NCI-H1105 treated with DMSO at 0.1 percent for 48 hours (cell line): ENCODE measurements around the gene HECTD2.
"Not testable (repeated sequence)": the region's sequence is repeated elsewhere in the genome, so short reads cannot be mapped to it uniquely, and the experiment has no call there.

ENCODE experiments used
- DNase-seq: peaks from one replicate; lab custom pipeline; 2025; lab: John Stamatoyannopoulos, UW

The HECTD2 gene

DNA sequence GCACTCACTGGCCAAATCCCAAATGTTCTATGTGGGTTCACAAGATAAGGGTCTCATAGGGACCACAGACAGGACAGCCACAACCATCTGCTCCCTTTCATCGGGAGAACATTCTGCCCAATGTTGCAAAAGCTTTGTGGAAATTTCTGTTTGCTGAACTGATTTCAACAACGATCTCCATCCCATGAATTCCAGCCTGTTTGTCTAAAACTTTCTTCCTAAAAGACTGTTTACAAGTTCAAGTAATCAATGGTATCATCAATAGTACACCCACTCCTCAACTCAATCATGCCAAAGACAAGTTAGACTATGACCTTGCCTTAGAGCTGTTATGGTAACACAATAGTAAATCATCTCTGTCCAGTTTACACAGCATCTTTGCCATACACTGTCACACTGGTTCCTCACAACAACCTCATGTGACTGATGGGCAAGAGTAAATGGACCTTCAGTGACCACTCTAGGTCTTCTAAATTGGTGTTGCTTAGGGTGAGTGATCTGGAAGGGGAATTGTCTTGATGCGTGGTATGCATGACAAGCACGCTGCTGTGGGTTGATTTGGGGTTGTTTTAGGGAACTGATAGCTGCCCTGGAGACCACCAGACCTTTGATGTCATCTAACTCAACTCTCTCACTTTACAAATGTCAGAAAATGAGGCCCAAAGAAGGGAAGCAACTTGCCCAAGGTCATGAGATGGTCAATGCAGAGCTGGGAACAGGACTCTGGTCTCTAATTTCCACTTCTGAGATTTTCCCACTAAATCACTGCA is 127.7 kb downstream of the HECTD2 start:
- DNase-seq: no peak

- DNase-seq: no peak
These were observed 129.8 kb downstream of the HECTD2 start for GRCh38 chr10:91539930-91540329.

DNA sequence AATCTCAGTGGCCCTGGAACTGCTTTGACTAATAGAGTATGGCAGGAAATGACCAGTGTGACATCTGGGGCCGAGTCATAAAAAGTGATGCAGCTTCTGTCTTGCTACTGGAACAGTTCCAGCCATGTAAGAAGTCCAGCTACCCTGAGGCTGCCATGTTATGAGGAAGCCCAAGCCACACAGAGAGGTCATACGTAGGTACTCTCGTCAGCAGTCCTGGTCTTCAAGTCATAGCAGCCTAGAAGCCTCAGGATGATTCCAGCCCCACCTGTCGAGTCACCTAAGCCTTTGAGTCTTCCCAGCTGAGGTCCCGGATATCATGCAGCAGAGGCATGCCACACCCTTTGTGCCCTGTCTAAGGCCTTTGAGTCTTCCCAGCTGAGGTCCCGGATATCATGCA is 130.6 kb downstream of the HECTD2 start:
- DNase-seq: no peak

DNA sequence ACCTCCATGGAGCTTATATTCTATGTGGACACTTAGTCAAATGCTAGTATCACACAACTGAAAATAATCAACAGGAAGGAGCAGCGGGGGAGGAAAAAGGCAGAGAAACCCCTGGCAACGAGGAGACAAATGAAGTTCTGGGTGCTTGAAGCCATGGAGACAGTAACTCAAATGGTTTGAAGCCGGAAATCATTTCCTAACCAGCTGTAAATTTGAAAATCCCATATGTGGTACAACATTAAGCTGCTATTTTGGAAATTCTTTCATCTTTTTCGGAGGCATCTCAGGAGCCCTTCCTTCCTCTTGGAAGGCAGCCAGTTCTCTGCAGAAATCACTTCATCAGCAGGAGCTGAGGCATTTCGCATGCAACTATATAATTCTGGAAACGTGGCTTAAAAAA is 131.3 kb downstream of the HECTD2 start:
- DNase-seq: no peak

DNA sequence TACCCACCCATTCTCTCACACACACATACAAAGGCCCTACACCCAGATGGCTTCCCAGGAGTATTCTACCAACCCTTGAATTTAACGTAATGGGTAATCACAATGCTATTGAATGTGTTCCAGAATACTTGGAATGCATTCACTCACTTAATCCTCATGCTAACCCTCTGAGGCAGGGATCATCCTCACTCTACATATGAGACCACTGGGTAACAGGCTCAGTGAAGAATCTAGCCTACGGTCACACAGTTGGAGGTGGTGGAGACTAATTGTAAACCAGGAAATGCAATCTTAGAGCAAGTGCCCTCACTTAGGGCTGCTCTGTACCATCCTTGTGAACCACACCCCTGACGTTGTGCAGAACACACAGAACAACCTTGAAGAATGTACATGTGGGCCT is 135.2 kb downstream of the HECTD2 start:
- no peak for DNase-seq

DNA sequence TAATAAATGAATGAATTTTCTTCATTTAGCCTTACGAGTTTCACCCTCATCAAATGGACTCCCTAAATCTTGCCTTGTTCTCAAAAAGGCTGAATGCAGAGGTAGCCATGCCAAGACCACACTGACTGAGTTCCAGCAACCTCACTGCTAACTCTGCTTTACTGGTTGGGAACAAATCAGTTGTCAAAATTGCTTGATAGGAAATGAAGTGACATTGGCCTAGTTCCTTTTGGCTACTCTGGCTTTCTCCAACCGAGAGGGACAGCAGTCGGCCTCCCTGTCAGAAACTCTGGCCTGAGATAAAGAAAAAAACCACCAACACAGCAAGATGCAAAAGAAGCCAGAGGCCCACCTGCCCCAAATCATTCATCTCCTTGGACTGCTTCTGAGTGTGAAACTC is 135.7 kb downstream of the HECTD2 start:
- DNase-seq: no peak

DNA sequence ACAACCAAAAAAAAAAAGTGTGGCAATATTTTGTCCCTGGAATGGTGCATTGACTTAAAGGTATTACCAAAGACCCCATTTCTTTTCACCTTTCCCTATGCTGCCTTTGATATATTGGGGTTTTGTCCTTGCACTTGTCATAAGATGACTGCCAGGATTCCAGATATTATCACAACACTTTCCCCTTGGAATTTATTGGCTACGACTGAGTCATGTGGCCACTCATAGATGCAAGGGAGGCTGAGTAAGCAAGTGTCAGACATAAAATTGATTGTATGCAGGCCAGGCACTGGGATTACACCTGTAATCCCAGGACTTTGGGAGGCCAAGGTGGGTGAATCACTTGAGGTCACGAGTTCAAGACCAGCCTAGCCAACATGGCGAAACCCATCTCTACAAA is 139.1 kb downstream of the HECTD2 start:
- DNase-seq: no peak

- DNase-seq: no peak
These were observed 139.9 kb downstream of the HECTD2 start for GRCh38 chr10:91550021-91550420.

- DNase-seq: peak; percentile 14
These were observed 141.7 kb downstream of the HECTD2 start for GRCh38 chr10:91551856-91552255.

- DNase-seq: no peak
These were observed 142.3 kb downstream of the HECTD2 start for GRCh38 chr10:91552274-91553095.

DNA sequence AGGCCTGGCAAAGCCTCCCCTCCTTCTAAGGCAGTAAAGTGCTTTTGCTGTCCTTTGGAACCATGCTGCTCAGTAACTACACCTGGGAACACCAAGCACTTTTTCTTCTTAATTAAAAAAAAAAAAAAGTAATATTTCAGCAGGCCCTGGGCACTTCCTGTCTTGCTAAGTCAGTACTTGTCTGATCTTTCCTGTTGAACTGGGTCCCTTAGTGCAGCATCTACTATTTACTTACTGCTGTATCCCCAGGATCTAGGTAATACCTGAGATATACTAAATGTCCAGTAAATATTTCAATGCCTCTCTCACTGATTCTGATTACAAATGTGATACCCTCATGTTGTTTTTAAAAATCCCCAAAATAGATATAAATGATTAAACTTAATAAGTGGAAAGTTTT is 145.3 kb downstream of the HECTD2 start:
- no peak for DNase-seq

DNA sequence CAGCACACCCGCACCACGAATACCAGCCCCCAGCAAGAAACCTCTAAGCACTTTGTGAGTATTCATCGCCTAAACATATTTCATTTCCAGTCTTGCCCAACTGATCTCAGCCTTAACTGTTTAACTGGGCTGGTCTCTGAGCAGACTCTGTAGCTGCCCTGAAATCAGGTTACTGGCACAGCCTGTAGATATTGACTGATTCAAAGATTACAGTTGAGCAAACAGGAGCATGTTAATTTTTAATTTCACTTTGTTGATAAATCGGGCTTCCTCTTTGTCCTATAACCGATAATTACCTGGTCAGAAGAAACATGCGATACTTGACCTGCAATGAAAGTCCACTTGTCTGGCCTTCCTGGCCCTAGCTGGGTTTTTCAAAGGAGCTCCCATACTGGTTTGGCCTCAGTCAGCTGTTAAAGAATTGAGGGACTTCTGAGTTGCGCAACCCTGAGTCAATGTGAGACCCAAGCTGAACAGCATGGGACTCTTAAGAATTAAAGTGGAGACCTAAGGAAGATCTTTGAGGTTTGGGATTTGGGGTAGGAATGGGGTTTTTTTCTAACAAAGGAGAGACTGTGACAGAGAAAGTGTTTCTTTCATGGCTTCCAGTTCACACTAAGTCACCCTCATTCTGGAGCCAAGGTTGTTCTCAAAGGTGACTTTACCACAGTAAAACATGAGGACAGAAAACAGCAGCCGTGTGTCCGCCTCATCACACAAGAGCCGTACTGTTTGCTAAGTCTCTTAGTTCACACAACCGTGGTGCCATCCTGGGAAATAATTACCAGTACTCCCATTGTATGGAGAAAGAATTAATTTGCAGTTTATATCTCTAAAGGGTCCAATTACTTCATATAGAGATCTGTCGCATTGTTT is 146.8 kb downstream of the HECTD2 start:
- DNase-seq: no peak

DNA sequence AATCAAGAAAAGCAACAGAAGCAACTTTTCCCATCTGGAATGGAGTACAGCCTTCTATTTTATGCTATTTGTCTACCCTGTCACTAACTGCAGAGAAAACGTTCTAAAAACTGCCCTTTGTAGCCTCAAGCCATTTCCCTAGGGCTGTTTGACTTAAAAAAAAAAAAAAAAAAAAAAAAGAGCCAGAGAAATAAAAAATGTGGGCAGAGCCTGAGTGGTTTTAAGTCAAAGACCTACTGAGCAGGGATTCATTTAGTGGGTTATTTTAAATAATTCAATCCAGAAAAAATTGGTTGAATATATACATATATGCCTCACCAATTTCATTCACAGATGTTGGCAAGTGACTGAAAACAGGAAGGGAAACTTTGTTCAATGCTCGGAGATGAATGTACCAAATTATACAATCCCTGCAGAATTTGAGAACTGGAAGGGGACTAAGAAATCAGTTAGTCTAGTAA is 147.5 kb downstream of the HECTD2 start:
- no peak for DNase-seq

GRCh38 chr10:91558473-91558872 is 148.3 kb downstream of the HECTD2 start:
- DNase-seq: no peak

DNA sequence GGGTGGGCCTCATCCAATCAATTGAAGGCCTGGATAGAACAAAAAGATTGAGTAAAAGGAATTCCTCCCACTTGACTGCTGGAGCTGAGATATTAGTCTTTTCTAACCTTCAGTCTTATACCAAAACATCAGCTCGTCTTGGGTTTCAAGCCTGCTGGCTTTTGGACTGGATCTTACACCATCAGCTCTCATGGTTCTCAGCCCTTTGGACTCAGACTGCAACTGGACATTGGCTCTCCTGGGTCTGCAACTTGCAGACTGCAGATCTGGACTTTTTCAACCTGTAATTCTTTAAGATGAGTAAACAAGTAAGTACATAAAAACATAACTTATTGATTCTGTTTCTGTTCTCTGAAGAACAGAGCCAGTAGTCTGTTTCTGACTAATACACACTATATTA is 149.0 kb downstream of the HECTD2 start:
- DNase-seq: no peak

- no peak for DNase-seq
These were observed 149.6 kb downstream of the HECTD2 start for GRCh38 chr10:91559750-91560149.

DNA sequence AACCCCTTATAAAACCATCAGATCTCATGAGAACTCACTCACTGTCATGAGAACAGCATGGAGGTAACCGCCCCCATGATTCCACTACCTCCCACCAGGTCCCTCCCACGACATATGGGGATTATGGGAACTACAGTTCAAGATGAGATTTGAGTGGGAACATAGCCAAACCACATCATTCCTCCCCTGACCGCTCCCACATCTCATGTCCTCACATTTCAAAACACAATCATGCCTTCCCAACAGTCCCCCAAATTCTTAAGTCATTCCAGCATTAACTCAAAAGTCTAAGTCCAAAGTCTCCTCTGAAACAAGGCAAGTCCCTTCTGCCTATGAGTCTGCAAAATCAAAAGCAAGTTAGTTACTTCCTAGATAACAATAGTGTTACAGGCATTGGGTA is 150.7 kb downstream of the HECTD2 start:
- not testable (repeated sequence) for DNase-seq

DNA sequence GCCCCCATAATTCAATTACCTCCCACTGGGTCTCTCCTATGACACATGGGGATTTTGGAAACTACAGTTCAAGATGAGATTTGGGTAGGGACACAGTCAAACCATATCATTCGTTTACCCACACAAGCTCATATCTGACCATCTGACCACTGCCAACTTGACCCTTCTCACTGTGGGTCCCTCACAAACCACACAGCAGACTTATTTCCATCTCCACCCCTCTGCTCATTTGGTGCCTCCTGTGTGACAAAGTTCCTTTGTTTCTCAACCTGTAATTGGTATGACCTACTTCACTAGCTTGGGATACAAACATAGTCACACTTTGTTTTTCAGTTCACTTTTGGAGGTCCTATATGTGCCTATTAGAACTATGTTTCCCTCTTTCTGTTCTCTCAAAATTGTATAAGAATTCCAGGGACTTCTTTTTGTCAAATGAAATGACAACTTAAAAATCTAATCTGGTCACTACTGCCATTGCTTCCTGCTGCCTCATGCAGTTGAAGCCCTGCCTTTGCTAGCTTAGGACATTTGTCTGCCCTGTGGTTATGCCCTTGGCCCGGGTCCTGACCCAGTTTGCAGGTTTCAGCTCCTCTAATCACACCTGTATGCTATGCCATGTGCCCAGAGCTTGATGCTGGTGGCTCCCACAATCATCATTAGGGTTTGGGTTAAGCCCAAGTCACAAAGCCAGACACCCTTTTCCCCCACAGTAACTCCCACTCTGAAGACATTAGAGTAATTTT is 152.9 kb downstream of the HECTD2 start:
- DNase-seq: no peak

DNA sequence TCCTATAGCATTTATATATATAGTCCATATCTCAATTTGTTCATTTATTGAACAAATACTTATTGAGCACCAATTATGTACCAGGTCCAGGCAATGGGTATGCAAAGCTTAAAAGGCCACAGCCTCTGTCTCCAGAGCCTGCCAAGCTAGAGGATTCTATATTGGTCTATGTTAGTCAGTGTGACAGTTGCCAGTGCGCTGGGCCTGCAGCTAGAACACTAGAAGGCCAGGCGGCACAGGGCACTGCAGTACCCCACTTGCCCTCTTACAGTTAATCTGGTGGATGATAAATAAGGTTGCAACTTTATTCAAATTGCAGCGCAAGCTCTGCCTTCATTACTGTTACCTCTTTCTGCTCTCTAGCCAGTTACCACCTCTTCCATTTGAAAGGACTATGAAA is 153.9 kb downstream of the HECTD2 start:
- no peak for DNase-seq
